TTC549 (cell line): ENCODE results near the gene LGR6.
A peak's percentile ranks its signal among the peaks of the same experiment; 100 is the strongest.
"Not testable (repeated sequence)": the region's sequence is repeated elsewhere in the genome, so short reads cannot be mapped to it uniquely, and the experiment has no call there.

ENCODE experiments used
- FAIRE-seq: peaks from 2 replicates; lab custom pipeline; 2012; peaks lifted over from hg19 to GRCh38; lab: Jason Lieb, UNC

Gene LGR6

DNA sequence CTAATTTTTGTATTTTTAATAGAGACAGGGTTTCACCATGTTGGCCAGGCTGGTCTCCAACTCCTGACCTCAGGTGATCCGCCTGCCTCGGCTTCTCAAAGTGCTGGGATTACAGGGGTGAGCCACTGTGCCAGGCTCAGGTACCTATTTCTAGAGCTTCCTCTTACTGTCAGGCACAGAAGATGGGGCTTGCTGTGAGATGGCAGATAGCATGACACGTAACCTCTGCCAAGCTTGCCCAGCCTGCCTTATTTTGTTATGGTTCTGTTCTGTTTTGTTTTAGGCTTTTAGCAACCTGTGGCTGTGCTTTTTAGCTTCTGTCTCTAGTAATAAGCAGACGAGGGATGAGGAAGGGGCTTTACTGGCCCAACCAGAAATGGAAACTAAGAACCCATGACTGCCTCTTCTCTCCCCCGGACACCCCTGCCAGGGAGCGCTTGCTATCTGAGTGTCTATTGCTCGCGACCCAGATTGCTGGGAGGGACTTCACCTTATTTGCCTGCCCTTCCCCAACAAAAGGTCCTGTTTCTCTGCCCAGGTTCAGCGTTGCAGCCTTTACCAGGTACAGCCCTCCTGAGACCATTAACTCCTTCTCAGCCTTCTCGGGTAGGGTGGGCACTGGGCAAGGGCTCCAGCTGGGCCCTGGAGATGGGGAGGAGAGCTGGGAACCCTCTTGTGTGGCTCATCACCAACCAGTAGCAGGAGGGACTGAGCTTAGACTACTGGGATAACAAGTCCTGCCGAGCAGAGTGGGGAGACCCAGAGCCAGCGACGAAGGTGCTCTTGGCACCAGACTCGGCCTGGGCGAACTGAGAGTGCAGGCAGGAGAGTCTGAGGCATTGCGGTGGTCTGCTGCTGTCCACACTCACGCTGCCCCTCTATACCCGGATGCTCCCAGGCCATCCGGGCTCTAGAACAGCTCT is 13.5 kb upstream of the LGR6 start:
- FAIRE-seq = no peak

DNA sequence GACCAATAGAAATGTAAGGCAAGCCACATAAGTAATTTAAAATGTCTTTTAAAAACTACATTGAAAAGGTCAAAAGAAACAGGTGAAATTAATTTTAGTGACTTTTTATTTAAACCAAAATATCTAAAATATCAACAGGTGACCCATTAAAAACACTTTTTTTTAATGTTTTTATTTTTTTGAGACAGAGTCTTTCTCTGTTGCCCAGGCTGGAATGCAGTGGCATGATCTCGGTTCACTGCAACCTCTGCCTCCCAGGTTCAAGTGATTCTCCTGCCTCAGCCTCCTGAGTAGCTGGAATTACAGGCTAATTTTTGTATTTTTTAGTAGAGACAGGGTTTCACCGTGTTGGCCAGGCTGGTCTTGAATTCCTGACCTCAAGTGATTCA is 12.9 kb upstream of the LGR6 start:
- not testable (repeated sequence) for FAIRE-seq

DNA sequence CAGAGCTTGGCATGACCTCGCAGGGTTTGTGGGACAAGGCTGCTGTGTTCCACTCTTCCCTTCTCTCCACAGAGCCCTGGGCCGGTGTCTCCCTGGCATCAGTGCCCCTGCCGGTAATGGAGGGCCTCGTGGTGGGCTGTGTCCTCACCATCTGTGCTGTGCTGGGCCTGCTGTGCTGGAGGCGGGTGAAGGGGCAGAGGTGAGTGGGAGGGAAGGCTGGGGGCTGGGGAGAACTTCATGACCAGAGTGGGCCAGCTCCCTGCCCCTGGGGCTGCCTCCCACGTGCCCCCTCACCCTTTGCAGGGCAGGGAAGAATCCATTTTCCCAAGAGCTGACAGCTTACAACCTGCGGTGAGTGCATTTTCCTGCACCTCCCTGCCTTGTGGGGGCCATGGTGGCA is 12.0 kb upstream of the LGR6 start:
- FAIRE-seq = no peak

DNA sequence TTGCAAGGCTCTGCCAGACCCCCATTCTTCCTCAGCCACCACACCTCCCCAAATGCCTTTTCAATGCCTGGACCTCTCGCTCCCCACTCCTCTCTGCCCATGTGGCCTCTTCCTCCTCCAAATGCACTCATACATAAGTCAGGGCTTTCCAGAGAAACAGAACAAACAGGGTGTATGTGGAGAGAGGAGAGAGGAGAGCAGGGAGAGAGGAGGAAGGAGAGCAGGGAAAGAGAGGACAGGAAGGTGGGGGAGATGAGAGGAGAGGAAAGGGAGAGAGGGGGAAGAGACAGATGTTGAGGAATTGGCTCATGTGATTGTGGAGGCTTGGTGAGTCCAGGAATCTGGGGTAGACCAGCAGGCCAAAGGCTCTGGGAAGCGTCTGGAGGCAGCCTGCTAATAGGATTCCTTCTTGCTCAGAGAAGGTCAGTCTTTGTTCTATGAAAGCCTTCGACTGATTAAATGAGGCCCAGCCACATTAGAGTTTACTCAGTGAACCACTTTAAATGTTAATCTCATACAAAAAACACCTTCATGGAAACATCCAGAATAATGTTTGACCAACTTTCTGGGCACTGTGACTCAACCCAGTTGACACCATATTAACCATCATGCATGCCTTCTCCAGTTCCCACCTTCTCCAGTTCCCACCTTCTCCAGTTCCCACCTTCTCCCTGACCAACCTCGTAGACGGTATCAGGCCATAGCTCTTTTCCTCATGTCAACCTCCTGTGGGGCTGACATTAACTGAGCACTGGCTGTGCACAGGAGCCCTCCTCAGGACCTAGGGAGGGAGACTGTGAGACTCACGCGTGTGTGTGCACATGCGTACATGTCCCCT is 11.3 kb upstream of the LGR6 start:
- no peak for FAIRE-seq

DNA sequence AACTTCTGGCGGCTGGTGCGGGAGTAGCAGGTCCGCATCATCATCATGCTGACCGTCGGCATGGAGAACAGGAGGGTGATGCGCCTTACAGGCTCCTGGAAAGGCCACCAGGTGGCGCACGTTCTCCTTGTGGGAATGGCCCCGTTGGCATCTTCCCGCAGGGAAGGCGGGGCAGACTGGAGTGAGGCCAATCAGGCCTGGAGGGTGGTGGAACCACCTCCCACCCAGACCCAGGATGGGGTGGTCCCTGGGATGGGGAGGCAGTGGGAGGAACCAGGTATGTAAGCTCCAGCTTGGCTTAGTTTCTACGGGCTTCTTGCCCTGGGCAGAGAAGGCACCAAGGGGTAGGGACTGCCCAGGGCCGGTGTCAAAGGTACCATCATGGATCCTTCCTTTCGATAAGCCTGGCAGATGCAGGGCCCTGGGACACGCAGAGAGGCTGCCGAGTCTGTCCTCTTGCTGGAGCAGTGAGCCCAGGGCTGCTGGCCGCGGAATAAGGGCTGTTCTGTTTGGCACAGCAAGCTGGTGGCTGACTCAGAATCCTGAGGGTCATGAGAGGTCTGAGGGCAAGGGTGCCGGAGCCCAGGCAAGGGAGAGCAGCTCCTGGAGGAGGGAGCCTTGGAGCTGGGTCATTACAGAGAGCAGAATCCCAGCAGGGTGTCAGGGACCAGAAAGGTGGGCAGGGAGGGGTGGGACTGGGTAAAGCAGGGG is 8.7 kb upstream of the LGR6 start:
- peak; percentile 86 for FAIRE-seq

DNA sequence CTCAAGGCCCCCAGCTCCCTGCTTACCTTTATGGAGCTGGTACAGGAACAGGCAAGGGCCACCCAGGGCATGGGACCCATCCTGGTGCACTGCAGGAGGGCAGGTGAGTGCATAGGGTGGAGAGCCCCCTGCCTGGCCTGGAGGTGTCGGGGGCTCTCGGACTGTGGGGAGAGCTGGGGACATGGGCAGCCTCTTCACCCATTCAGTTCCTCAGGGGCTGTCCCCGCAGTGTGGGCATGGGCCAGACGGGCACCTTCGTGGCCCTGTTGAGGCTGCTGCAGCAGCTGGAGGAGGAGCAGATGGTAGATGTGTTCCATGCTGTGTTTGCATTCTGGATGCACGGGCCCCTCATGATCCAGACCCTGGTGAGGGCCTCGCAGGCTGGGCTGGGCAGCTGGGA is 7.3 kb upstream of the LGR6 start:
- FAIRE-seq = no peak

DNA sequence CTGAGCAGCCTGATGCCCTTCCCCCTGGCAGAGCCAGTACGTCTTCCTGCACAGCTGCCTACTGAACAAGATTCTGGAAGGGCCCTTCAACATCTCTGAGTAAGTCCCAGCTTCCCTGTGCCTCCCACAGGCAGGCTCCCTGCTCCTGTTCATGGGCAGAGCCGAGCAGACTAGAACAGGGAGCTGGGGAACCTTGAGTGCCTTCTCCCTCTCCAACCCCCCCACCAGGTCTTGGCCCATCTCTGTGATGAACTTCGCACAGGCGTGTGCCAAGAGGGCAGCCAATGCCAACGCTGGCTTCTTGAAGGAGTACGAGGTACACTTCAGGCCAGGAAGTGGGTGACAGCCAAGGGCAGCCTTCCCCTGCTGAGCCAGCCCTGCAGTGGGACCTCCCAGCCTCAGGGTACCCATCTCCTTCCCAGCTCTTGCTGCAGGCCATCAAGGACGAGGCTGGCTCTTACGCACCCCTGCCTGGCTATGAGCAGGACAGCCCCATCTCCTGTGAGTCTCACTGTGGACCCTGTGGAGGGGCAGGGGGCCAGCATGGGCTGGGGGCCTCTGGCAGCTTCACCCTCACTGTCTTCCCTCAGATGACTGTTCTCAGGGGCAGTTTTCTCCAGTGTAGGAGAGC is 6.4 kb upstream of the LGR6 start:
- no peak for FAIRE-seq

DNA sequence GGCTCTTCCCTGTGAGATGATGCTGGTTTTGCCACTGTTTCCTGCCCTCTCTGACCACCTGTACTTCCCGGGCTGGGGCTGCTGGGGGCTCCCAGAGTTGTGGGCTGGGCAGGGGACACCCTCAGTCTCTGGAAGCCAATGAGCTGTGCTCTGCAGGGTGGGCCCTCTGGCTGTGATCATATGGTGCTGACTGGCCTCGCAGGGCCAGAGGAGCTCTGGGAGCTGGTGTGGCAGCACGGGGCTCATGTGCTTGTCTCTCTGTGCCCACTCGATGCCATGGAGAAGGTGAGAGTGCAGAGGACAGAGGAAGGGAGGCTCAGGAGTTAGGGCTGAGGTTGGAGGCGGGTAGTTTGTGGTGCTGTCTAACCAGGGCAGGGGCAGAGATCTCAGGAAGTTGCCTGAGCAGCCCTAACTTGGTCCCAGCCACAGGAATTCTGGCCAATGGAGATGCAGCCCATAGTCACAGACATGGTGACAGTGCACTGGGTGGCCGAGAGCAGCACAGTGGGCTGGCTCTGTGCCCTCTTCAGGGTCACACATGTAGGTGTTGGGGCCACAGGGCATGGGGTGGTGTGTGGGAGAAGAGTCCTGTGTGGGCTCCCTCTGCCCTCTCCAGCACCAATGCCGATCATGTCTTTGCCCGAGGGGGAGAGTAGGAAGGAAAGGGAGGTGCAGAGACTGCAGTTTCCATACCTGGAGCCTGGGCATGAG is 5.7 kb upstream of the LGR6 start:
- no peak for FAIRE-seq

DNA sequence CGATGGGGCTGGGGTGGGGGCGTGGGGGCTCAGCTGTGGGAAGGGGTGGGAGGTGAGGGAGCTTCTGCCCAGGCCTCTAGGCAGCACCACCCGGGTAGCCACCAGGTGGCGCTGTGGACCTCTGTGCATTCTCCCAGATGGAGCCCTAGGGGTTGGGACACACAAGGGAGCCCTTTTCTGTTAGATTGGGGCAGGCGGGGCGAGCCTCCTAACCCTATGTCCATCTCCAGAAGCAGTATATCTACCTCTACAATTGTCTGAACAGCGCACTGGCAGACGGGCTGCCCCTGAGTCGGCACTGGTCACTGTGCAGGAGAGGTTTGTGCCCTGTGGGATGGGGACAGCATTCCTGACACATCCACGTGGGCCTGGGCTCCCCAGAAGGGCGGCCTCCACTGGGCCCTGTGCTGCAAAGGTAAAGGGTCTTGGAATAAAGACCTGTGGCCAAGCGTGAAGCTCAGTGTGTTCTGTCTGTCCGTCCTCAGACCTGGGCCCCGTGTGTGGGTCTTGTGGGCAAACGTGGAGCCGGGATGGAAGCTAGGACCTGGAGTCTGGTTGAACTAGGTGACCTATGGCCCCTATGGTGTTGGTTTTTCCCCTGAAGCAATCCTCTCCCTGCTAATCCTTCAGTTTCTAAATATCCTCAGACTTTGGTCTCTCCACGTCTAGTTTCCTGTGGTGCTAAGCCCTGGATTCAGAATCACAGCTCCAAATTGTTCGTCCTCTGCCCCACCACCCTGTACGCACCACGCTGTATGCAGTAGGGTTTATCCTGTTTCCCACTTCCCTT is 4.4 kb upstream of the LGR6 start:
- no peak for FAIRE-seq

DNA sequence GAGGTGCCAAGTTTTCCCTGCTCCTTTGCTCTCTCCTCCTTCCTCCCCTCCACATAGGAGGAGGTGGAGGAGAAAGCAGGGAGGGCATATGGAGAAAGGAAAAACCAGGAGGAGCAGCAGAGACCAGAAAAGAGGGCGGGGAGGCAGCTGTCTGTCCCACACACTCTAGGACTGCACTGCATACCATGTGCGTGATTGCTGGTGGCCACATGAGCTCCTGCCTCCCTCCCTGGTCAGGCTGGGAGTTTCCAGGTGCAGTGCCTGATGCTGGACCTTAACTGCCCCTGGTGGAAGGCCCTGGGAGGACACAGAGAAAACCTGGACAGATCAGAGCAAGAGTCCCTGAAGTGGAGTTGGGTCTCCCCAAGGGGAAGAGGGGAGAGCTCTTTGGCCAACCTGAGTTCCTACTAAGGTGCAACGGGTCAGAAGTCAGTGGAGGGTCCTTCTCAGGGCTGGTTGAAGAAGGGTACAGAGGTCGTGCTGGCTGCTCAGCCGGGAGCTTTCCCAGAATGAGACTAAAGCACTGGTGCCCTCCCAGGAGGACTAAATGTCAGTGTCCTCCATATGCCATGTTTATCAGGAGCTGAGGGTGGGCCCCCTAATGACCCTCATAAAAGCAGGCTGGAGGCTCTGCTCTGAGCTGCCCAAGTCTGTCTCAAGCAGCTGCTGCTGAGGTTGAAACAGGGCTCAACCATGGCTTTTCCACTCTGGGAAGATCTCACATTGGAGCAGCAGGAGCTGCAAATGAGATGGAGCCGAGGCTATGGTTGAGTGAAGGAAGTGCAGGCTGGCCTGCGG is 3.5 kb upstream of the LGR6 start:
- FAIRE-seq = no peak

DNA sequence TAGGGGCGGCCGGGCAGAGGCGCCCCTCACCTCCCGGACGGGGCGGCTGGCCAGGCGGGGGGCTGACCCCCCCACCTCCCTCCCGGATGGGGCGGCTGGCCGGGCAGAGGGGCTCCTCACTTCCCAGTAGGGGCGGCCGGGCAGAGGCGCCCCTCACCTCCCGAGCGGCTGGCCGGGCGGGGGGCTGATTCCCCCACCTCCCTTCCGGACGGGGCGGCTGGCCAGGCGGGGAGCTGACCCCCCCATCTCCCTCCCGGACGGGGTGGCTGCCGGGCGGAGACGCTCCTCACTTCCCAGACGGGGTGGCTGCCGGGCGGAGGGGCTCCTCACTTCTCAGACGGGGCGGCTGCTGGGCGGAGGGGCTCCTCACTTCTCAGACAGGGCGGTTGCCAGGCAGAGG is 2.2 kb upstream of the LGR6 start:
- FAIRE-seq = not testable (repeated sequence)

DNA sequence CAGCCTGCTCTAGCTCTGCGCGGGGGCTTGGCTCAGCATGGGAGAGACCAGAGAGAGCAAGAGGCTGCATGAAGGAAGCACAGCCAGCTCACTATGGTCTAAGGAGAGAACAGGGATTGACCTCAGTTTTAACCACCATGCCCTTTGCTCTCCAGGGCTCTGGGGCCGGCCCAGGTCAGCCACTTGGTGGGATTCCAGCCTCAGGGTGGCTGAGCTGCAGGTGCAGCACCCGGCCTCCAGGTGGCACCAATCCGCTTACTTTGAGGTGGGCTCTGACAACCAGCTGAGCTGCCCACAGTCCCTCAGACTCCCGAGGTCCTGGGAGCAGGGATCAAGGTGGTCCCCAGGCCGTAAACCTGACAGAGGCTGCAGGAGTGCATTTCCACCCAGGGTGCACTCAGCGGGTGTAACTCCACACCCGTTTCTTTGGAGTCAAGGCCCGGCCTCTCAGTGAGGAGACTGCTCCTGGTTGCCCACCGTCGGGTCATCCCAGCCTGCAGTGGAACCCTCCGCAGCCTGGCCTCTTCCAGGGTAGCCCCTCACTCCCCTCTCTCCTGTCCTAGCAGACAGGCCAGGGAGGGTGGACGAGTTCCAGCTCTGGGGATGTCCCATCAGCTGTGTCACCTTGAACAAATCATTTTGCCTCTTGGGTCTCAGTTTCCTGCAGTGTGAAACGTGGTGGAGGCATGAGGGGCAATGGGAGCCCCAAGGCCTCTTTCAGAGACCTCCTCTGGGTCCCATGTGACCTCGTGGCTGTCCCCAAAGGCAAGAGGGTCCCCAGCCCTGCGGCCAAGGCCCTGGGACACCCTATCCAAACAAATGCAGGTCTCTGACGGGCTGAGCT is 607 bp upstream of the LGR6 start:
- no peak for FAIRE-seq

DNA sequence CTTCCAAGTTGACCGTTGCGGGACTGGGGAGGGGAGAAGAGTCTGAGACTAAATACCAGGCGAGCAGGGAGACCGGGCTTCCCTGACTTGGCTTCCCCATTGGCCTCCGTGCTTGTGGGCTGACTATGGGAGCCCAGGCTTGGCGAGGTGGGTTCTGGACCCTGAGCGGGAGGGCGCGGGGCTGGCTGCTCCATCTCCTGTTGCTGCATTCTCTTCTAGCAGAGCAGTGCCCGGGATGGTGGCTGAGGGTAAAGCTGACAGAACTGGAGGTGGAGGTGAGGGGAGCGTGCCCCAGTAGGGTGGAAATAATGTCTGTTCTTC is 689 bp downstream of the LGR6 start:
- FAIRE-seq = no peak

DNA sequence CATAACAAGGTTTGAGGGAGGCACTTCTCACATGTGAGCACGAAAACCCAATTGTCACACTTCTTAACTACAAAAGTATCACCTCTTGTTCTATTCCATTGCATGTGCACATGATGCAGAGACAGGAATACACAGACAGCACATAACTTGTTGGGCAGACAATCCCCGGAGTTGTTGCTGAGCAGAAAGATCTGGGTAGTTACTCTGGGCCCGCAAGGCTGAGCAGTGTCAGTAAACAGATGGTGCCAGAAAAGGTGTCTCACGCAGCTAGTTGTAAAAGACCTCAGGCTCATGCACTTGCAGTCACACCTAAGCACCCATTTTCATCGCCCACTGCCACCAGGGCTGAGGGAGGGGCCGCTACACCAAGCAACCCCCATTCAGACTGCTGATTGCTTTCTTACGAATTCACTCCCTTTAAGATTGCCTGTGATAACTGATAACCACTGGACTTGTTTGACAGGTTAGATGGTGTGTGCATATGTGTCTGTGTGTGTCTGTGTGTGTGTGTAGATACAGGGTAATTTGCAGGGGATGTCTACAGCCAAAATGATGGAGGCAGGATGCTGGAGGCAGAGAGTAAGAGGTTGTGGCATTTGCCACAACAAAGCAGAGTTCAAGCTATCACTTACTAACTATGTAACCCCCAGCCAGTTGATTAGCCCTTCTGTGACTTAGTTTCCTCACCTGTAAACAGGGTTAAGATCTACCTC is 4.2 kb downstream of the LGR6 start:
- no peak for FAIRE-seq

DNA sequence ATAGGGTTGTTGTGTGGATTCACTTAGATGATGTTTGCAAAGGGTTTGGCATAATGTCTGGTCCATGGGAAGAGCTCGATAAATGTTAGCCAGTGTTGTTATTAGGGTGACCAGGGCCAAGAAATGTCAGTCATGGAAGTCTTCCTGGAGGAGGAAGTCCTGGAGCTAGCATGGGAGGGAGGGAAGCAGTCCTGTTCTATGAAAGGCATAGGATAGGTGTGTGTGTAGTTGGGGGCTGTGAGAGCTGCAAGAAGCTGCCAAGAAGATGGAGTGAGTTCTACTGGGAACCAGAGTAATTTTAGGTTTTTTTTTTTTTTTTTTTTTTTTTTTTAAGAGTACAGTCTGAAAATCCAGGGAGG is 4.7 kb downstream of the LGR6 start:
- no peak for FAIRE-seq

DNA sequence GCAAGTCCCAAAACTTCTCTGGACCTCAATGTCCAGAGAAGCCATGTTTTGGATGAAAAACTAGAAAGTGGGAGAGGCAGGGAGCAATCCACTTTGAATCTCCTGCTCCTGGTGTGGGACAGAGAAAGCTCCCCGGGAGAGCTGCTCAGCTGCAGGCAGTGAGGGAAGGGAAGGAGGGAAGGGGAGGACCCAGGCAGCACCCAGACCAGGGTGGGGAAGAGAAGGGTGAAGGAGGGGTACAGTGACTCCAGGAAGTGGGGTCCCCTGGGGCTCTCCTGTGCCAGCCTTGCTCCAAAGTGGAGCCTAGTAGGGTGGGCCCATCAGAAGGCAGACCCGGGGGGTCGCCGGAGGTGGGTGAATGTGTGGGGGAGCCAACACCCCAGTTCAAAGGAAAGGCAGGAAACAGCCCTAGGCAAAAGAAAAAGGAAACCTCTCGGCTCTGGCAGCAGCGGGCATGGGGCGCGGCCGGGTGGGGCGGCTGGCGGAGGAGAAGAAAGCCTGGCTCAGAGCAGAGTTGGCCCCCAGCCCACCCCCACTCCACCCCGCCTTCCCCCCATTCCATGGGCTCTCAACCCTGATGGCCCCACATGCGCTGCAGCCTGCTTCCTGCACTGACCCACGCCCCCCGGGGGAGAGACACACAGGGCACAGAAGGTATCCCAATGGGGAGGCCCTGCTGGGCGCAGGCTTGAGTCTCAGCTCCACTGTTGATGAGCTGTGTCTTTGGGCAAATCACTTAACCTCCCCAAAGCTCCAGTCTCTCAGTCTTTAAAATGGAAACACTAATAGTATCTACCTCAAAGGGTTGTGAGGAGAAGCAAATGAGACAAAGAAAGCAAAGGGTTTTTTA is 5.7 kb downstream of the LGR6 start:
- no peak for FAIRE-seq

DNA sequence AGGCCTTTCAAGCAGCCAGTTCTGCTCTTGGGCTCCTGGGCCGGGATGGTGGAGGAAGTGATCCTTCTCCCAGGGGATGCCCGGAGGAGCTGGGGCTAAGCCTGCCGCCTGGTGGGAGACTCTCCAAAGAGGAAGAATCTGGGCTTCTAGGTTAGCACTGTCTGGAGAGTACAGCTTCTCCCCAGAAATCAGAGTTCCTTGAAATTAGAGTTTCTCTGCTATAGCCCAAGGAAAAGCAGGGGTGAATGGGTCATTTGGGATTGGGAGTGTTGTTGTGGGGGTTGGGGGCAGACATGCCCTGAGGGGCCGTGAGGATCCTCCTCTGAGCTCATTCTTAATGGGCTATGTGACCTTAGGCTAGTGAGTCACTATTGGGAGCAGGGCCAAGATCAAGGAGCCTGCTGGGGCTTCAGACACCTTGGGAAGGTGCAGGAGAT is 6.5 kb downstream of the LGR6 start:
- FAIRE-seq = no peak

DNA sequence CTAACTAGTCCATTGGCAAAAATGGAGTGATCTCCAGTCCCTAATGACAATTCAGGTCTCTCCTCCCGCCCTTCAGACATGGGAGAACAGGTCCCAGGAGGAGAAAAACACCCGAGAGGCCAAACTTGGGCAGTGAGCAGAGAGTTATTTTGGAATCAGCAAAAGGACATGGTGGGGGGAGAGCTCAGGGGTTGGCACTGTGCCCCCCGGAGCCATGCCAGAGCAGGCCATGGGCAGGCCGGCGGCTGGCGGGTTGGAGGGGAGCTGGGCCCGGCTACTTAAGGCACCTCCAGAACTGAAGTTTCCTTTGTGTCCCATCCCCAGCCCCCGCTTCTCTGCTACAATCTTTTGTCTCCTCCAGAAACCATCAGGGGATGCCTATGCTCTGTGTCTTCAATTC is 7.1 kb downstream of the LGR6 start:
- FAIRE-seq = no peak
